Forelimb muscle (tissue), 1 donor: ENCODE measurements around the gene ALDH18A1. TPM values are rescaled to one million over a fixed set of nuclear protein-coding genes. Genes with fewer than 3 reads are reported as not detected.

ENCODE experiments used
- DNase-seq: peaks from one replicate; pipeline ENCODE4 v3.0.0-alpha.2; 2013; ENCODE audit warnings: low read depth
- polyA plus RNA-seq: library from polyadenylated mRNA; unstranded; fragments of 120-200 nt; gene quantifications from one replicate; pipeline ENCODE4 v1.2.1, GENCODE V29; 2013; ENCODE audit not compliant: insufficient read length

The ALDH18A1 gene
- polyA plus RNA-seq, 1 donor = 35.5 TPM

DNA sequence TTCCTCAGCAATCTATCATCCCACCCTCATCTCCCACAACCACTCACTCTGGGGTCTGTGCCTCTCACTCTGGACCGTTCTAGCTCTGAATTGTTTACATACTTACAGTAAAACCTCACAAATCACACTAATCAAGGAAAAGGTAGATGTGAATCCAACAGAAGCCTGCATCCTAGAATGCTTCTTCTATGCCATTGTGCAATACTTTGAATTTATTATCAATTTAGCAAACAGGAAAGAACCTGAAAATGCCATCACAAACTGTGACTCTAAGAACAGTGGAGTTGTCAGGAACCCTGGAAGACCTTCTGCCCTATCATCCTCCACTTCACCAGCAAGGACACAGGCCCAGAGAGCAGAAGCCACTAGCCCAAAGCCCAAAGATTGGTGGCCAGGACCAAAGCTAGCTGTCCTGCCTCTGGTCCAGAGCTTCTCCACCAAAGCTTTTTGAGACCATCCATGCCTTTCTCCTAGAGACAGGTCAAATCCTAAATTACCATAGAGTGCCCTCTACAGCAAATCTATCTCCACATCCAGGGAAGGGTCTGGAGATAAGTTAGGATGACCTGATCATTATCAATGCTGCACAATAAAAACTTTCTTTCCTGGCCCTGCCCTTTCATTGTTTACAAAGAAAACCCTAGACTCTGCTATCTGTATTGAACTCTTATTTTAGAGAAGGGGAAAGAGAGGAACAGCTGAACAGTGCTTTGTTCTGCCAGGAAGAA, 97.8 kb downstream of the ALDH18A1 start:
- no peak for DNase-seq

- DNase-seq = no peak
Observed at GRCh38 chr10:95556994-95557767, 99.3 kb downstream of the ALDH18A1 start.

Other genes starting within 250 kb of the ALDH18A1 start
- 76.7 TPM for gene SORBS1, start 95.3 kb downstream of the ALDH18A1 start, polyA plus RNA-seq
- 23.5 TPM for gene TCTN3, start 37.2 kb upstream of the ALDH18A1 start, polyA plus RNA-seq
- gene ENTPD1, start 99.5 kb upstream of the ALDH18A1 start, polyA plus RNA-seq = 12.3 TPM